ENCODE data around the gene GRIN2C.
"Not testable (repeated sequence)": the region's sequence is repeated elsewhere in the genome, so short reads cannot be mapped to it uniquely, and the experiment has no call there.

Gene GRIN2C

GRCh38 chr17:74859459-74860228, at the start of gene GRIN2C:
TSS of gene GRIN2C (minus strand) at chr17:74859885. CDS start at chr17:74855092, 4,793 bp downstream.
- Histone ChIP-seq H3K27ac (no peak within 1 kb of the TSS), H3K36me3 (no peaks in the 10 kb centered on the region), H3K9me3 (no peaks in the 10 kb centered on the region), H3K4me3 (ENCODE audit: low read depth in 1 of 2, low read length in 1 of 2) (peak within 1 kb of the TSS in 1 of 2 experiments; percentile 41), H3K4me1 (ENCODE audit: control insufficient read depth in 1 of 2, insufficient read depth in 1 of 2, low read depth in 1 of 2, low read length in 1 of 2) (peaks cover 6 to 21% of the 10 kb centered on the region in 2 experiments), H3K27me3 (peaks cover 93% of the 10 kb centered on the region)
- TF ChIP-seq CTCF (IDR thresholded peaks at IDR 0.05): peak; percentile 39

- not testable (repeated sequence) for H3K9me3 ChIP-seq; H3K4me3 ChIP-seq (ENCODE audit: low read depth in 1 of 2, low read length in 1 of 2)
- peaks cover 26% of the 10 kb centered on the region for H3K27me3 ChIP-seq
Measured at GRCh38 chr17:74909097-74909496, 49.4 kb upstream of the GRIN2C start.

GRCh38 chr17:74907012-74907411, 47.3 kb upstream of the GRIN2C start:
- H3K4me1 ChIP-seq (ENCODE audit: control insufficient read depth in 1 of 2, insufficient read depth in 1 of 2, low read depth in 1 of 2, low read length in 1 of 2): no peaks in the 10 kb centered on the region
- no peaks in the 10 kb centered on the region for H3K9me3 ChIP-seq
- no peak for TF ChIP-seq CTCF (IDR thresholded peaks at IDR 0.05)
- peaks cover 47% of the 10 kb centered on the region for H3K27me3 ChIP-seq
- H3K27ac ChIP-seq: no peak overlapping the region
- H3K36me3 ChIP-seq: no peaks in the 10 kb centered on the region
- H3K4me3 ChIP-seq (ENCODE audit: low read depth in 1 of 2, low read length in 1 of 2): no peak overlapping the region

More at GRCh38 chr17:74909097-74909496, 49.4 kb upstream of the GRIN2C start:
- not testable (repeated sequence) for H3K27ac ChIP-seq; H3K36me3 ChIP-seq; H3K4me1 ChIP-seq (ENCODE audit: control insufficient read depth in 1 of 2, insufficient read depth in 1 of 2, low read depth in 1 of 2, low read length in 1 of 2)

- H3K27ac ChIP-seq; H3K9me3 ChIP-seq; H3K4me1 ChIP-seq (ENCODE audit: control insufficient read depth in 1 of 2, insufficient read depth in 1 of 2, low read depth in 1 of 2, low read length in 1 of 2): not testable (repeated sequence)
Measured at GRCh38 chr17:74906214-74906793, 46.6 kb upstream of the GRIN2C start.

GRCh38 chr17:74904687-74905409, 45.2 kb upstream of the GRIN2C start:
- H3K36me3 ChIP-seq: no peaks in the 10 kb centered on the region
- no peak overlapping the region for H3K4me3 ChIP-seq (ENCODE audit: low read depth in 1 of 2, low read length in 1 of 2)
- TF ChIP-seq CTCF (IDR thresholded peaks at IDR 0.05): no peak
- no peak overlapping the region for H3K27ac ChIP-seq
- no peaks in the 10 kb centered on the region for H3K9me3 ChIP-seq
- no peaks in the 10 kb centered on the region for H3K4me1 ChIP-seq (ENCODE audit: control insufficient read depth in 1 of 2, insufficient read depth in 1 of 2, low read depth in 1 of 2, low read length in 1 of 2)
- H3K27me3 ChIP-seq: peaks cover 69% of the 10 kb centered on the region

More at GRCh38 chr17:74906214-74906793, 46.6 kb upstream of the GRIN2C start:
- not testable (repeated sequence) for H3K36me3 ChIP-seq; H3K4me3 ChIP-seq (ENCODE audit: low read depth in 1 of 2, low read length in 1 of 2)
- H3K27me3 ChIP-seq: peaks cover 54% of the 10 kb centered on the region

- Histone ChIP-seq H3K4me3 (ENCODE audit: low read depth in 1 of 2, low read length in 1 of 2) (no peak overlapping the region), H3K9me3 (no peaks in the 10 kb centered on the region), H3K4me1 (ENCODE audit: control insufficient read depth in 1 of 2, insufficient read depth in 1 of 2, low read depth in 1 of 2, low read length in 1 of 2) (no peaks in the 10 kb centered on the region), H3K36me3 (no peaks in the 10 kb centered on the region), H3K27ac (no peak overlapping the region), H3K27me3 (peaks cover 74% of the 10 kb centered on the region)
- no peak for TF ChIP-seq CTCF (IDR thresholded peaks at IDR 0.05)
Measured at GRCh38 chr17:74903671-74904070, 44.0 kb upstream of the GRIN2C start.
